Effector CD8-positive, alpha-beta T cell (primary cell): ENCODE measurements around the gene CAMTA1.

Source experiments
- DNase-seq: peaks from one replicate; lab custom pipeline; 2025; lab: John Stamatoyannopoulos, UW

CAMTA1 gene

DNA sequence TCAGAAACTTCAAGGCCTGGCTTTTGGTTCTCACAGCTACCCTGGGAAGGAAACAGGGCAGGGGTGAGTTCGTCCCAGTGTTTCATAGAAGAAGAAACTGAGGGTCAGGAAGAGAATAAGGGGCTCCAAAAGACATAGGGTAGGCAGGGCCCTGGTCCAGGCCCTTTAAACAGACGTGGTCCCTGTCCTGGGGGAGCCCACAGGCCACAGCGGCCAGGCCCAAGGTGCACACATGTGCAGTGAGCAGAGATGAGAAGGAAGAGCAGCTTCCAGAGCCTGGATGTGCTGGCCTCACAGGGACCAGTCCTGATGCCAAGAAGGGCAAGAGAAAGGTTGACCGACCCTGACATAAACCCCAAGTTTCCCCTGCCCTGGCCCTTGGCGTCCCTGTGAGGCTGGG is 690.4 kb downstream of the CAMTA1 start:
- DNase-seq, result no peak

DNA sequence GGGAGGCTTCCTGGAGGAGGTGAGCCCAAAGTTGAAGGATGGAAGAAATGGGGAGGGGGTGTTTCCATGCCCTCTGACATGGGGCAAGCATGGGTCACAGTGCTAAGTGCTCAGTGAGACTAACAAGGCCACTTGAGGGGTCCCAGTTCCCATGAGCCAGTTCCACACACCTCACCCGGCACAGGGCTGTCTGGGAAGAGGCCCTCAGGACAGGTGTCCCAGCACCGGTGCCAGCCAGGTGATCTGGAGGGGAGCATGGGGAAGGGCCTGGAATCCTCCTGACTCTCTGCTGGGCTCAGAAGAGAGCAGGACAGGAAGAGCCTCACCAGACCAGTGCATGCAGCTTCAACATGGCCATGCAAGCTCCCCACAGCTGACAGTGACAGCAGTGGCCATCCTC is 691.1 kb downstream of the CAMTA1 start:
- no peak for DNase-seq

DNA sequence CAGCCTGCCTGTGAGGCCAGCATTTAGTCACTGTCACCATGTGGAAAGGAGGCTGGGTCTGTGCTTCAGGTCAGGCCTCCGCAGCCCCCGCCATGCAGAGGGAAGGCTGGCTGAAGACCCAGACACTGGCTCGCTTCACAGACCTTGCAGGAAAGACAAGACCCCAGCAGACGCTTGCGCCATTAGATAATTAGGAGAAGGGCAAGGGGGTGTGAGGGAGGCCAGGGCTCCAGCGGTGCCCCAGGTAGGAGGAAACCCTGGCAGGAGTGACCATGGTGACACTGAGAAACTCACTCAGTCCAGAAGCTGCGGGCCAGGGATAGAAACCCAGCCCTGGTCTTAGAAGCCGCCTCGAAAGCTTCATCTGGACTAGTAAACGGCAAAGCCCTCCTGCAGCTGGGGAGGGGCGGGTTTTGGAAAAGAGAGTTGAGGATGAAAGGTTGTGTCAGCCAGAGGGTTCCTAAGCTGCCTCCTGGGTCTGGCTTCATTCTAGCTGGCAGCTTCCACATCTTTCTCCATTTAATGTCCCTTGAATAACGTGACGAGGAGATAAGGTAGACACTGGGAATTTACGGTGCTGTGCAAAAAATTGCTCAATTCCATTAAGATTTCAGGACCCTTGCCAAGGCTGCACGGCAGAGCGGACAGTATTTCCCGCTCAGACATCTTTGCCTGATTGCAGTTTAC is 691.8 kb downstream of the CAMTA1 start:
- no peak for DNase-seq

DNA sequence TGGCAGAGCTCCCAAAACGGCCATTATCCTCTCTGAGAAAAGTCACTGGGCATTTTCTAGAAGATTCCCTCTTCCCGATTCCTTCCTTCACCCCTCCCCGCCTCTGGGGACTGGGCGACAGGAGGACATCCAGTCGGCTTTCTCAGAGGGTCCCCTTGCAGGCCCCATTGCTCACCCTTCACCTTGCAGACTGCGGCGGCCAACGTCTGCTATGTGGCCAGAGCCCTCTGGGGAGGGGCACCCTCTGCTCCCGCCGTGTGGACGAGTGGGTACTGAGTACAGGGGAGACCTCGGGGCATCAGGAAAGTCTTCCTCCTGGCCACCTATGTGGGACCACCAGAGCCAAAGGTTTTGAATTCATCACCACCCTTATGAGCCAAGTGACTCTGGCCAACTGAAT is 692.3 kb downstream of the CAMTA1 start:
- DNase-seq, result no peak

DNA sequence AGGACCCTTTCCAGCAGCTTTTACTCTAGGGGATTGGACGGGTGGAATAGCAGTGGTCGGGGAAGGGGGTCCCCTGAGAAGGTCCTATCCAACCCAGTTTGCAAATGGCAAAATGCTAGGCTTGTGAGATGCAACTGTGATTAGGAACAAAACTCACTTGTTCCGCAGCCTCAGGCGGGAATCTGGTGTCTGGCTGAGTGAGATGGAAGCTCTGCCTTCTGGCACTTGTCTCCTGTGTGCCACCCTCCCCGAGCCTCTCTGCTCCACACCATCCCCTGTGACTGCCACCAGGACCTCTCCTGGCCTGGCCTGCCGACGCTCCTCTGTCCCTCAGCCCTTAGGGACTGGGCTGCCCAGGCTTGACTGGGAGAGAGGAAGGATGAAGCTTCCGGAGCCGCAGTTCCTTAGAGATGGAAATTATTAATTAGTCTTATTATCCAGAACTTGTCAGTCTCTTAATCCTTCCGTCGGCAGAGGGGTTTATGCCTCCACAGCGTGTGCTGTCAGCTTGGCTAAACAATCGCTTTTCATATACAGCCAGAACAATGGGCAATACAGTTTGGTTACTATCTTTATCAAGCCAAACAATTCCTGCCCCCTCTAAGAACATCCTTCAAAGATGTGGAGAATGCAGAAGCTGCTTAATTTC is 693.0 kb downstream of the CAMTA1 start:
- DNase-seq, result no peak

DNA sequence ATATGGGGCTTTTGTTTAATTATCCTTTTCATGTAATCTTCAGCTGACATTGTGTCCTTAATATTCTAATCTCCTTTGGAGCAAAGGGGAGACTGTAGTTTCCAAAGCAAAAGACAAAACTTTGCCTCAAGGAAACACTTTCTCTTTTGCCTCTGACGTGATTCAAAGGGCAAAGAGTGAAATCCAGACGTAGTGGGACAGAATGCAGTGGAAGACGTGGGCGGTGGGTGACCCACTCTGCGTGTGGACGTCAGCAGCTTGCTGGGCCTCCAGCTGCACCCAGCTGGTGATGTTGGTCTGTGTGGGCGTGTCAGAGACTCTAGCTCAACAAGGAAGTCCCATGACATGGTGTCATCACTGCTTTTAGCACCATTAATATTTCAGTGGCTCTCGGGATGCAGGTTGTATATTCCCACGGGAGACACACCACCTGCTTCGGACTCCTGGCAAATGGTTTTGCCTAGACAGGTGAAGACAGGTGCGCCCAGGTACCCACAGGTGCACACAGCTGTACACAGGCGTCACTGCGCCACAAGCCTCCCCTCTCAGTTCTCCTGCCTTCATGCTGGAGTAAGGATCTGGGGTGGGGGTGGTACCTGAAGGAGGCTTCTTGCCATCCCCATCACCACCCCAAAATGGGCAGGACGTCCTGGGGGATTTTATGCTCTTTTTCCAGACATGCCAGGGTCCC is 693.7 kb downstream of the CAMTA1 start:
- no peak for DNase-seq

DNA sequence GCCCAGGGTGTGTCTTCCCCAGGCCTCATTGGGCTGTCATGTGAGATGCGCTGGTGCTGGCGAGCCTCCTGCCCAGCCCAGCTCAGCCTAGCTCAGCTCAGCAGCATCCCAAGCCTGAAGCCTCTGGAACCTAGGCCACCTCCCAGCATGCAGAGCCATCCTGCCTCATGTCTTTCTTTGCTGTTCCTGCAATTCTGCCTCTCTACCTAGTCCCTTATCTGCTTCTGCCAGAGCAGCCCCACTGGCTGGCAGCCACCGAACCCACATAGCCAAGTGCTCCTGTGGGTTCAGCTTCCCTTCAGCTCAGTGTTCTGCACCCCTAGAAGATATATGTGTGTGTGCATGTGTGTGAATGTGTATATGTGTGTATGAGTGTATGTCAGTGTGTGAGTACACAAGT is 694.3 kb downstream of the CAMTA1 start:
- no peak for DNase-seq

DNA sequence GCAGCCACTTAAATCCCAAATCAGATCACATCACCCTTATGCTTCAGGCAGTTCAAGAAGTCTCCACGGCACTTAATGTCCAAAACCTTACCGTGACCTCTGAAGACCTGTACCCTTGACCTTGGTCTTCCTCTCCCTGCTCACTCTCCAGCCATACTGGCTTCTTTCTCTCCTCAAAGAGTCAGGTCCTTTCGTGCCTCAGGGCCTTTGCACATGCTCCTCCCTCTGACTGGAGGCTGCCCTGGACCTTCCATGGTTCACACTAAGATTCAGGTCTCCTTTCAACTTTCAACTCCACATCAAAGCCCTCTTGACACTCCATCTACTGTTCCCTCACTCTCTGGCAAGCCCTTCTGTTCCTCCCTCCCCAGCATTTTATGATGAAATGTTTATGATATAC is 695.9 kb downstream of the CAMTA1 start:
- no peak for DNase-seq

DNA sequence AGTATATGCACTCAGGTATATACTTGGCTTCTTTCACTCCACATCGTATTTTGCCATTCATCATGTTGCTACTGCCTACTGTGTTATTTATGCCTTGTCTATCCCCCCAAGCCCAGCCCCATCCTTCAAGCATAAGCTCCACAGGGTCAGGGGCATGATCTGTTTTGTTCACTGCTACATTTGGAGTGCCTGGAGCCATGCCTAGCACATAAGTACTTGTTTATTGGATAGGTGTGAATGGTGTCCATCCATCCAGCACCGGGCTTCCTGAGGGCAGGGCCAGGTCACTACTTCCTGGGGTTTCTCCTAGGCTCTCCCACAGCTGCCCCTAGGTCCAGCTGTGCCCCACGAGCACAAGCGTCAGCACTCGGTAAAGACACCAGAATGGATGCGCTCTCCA is 696.8 kb downstream of the CAMTA1 start:
- no peak for DNase-seq

DNA sequence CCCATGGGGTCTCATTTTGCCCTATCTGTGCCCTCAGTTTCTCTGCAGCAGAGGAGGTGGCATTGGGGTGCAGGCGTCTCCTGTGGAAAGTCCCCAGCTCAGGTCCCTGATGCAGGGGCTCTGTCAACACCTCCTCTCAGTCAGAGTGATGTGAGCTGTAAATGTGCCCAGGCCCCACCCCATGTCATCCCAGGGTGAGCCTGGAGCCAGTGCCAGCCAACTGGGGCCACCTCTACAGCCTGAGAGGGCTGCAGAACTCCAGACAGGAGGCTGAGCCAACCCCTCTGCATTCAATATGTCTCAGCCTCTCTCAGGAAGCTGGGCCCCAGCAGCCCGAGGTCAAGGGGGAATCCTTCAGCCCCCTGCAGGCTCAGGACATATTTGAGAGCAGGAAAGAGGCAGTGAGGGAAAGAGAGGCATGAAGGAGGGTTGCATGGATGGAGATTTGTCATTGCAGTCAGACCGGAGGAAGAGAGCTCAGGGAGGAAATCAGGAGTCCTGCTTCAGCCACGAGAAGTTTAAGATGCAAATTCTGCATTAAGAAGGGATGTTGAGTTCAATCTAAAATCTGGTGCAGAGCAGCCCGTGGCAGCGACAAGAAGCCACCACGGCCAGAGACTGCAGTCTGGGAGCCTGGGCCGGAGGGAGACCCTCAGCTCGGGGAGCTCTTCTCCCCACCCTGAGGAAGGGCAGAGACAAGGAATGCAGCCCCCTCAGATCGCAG is 697.7 kb downstream of the CAMTA1 start:
- no peak for DNase-seq

DNA sequence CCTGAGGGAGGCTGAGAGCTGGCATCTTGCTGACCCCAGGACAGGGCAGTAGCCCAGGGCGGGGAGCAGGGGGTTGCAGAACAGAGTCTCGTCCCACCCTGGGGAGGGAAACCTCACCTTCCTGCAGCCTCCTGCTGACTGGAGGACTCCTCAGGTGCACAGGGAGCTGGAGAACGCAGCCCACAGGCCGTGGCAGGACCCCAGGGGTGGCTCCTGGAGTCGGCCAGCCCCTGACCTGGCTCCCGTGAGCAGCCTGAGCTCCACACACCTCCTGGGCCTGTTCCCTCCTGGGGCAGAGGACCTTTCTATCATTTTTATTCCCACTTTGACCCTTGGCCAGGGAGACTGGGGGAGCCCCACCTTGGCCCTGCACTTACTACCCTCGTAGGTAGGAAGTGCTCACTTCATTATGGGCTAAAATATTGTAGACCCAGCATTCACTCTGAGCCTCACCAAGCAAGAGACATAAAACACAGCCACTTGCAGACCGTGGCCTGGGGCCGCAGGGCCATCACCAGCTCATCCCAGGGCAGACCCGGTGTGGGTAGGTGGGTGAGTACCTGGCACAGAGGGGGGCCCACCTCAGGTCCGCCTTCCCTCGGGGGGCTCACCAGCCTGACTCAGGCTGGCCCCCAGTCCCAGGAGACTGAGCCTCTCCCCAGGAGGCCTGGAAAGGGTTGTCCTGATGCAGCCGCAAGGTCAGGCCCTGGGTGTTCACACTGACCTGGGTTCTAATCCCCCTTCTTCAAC is 698.6 kb downstream of the CAMTA1 start:
- DNase-seq, result no peak

DNA sequence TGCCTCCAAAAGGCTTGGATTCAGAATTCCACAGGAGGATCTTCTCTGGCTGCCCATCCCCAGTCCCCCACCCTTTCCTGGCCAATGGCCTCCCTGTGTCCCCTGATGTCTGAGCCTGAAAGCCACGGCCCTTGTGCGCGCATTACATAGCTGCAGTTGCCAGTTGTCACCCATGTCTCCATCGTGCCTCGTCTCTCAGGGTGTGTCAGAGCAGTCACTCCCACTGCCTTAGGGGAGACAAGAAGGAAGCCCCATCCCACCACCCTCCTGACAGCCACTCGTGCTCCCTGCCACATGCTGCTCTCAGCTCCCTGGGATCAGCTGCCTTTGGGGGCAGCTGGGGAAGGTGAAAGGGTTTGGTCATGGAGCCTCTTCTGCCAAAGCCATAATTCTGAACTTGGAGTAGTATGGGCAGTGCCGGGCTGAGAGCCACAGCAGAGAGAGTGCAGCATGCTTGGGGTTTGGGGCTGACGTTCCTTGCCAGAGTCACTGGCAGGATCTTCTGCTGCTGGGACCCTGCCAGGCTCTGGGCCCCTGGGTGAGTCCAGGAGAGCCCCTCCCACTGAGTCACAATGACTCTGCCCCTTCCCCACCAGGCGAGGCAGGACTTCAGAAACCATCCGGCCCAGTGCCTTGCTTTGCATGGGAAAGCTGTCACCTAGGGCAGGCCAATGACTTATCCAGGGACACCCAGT is 700.0 kb downstream of the CAMTA1 start:
- no peak for DNase-seq

DNA sequence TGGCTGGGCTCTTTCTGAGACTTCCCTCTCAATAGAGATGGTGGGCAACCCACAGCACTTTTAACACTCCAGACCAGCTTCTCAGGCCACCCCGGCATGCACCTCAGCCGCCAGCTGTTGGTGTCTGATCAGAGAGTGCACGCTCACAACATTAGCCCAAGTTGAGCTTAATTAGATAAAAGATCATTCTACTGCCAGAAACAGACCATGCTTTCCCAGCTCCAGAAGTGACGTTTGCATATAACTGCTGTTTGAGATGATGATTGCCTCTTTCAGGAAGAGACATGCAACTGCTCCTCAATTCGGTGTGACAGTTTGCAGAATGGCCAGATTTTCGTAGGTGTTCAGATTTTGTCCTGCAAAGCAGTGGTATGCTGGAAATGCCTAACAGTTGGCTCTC is 700.6 kb downstream of the CAMTA1 start:
- DNase-seq, result no peak

DNA sequence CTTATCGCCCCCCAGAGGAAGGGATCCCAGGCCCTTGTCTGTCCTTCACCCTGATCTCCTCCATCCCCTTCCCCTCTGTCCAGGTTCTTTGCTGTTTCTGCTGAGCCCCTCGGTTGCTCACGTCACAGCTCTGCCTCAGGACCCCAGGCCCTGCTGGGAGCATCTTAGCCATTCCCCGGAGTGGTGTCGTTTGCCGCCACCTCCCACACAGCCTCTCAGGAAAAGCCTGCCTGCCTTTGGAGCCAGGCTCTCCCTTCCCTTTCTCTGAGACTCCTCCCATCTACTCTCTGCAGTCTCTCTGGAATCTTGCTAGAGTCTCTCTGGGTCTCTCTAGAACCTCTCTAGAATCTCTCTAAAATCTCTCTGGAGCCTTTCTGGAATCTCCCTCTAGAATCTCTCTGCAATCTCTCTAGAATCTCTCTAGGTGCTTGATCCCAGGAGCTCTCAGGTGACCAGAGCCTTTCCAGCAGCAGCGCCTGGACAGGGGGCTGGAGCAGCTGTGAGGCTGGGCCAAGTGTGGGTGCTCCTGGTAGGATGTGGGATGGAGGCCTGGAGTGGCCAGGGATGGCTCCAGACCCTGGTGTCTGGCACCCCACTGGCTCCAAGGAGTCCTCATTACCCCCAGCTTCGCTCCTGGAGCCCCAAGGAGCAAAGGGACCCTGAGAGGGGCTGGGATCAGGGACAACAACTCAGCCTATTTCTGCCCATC is 702.7 kb downstream of the CAMTA1 start:
- DNase-seq, result no peak

DNA sequence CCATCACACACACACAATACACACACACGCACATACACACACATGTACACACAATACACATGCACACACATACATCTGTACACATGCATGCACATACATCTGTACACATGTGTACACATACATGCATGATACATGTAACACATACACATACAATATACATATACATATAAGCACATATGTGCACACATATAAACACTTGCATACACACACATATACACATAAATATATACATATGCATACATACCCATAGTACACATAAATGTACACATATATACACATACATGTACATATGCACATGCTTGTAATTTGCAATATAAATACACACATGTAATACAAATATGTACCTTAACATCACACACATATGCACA is 703.2 kb downstream of the CAMTA1 start:
- no peak for DNase-seq

DNA sequence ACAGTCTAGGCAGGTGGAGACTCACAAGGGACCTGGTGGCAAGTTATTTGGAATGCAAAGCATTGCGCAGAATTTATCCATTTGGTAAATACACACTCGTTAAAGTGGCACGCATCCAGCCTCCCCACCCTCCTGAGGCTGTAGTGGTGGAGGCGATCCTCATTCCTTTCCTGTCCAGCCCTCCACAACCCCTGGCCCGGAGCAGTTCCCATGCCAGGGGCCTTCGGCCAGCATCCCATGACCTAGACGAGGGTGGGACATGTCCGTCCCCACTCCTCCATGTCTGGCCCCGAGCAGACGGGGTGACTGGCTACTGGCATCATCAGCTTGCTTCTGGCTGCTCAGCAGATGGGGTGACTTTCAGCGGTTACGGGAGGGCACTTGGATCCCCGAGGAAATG is 704.3 kb downstream of the CAMTA1 start:
- DNase-seq, result no peak

DNA sequence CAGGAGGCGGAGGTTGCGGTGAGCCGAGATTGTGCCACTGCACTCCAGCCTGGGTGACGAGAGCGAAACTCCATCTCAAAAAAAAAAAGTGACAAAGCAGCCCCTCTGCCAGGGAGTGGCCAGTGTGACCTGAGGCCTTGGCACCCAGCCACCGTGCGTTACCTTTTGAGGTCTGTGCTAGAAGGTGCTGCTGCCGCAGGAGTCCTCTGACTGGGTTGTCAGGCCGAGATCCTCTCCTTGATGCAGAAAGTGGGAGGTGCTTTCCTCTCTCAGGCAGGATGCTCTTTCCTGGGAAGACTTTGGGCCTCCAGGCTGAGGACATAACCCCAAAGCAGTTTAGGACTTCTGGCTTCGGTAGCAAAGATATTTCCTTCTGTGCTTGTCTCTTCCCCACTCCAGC is 705.3 kb downstream of the CAMTA1 start:
- DNase-seq, result no peak

DNA sequence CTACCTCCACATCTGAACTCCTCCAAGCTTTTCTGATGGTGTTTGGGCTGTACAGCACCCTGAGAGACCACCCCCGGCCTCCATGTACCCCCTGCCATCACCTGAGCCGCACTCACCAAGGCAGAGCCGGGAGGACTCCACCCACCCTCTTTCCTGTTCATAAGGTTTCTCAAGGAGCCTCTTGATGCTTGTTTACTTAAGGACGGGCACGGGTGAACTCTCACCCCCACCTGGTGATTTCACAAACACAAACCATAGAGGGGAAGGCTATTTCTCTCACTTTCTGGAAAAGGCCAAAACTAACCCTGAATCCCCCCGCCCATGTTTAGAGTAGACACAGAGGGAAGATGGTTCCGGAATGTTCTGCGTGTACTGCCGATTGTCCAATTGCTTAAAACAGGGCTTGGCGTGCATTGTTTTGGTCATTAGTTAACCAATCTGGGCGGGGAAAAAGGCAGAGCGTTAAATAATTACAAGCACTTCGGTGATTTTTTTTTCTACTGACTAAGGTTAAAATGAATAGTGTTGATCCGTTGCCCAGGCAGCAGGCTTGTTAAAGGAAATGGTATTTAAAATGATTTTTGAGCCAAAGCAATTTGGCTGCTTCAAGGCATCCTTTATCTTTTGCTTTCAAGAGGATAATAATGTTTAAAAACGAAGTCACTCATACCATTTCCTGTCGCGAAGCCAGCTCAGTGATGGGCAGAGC is 706.0 kb downstream of the CAMTA1 start:
- DNase-seq, result no peak

DNA sequence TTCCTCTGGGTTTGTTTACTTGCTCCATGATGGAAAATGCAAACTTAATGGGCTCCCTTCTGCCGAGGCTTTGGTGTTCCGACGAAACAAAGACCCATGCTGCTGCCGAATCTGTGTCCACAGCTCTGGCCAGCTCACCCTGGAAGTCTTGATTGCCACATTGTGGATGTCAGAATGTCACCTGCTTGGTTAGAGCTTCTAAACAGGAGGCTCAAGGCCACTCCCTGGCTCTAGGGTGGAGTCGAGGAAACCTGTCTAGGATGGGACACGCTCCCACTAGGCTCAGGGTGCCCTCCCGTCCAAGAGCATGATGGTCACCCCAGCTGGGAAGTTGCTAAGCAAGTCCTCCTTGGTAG is 706.5 kb downstream of the CAMTA1 start:
- no peak for DNase-seq
